A673 (cell line): ENCODE measurements around the gene PKN2. TPM values are rescaled to one million over a fixed set of nuclear protein-coding genes. Genes with fewer than 3 reads are reported as not detected.
A peak's percentile ranks its signal among the peaks of the same experiment; 100 is the strongest.

Experiments
- BruUV-seq: library from RNA; stranded (reverse); fragments of 400-500 nt; replicated peaks from 2 replicates; lab custom pipeline; 2021; lab: Mats Ljungman, UMichigan
- CTCF ChIA-PET: fragments of 300-600 bp; sonication (Branson Sonifier 250); formaldehyde crosslinking; loops from one replicate; lab custom pipeline; 2022; ENCODE audit warnings: antibody characterized with exemption; lab: Charles Lee
- POLR2A ChIA-PET: fragments of 300-600 bp; sonication (Branson Sonifier 250); formaldehyde crosslinking; loops from one replicate; lab custom pipeline; 2022; ENCODE audit warnings: antibody characterized with exemption; ENCODE audit not compliant: low non-redundant PET; lab: Charles Lee
- DNase-seq: peaks from one replicate; pipeline ENCODE4 v3.0.0-alpha.2; 2015; ENCODE audit warnings: low spot score
- H3K27ac ChIP-seq: fragments of 200-600 bp; sonication (generic); 2 replicates; pipeline ENCODE4 v1.5.1; 2016; ENCODE audit warnings: mixed run types, low read depth, mild to moderate bottlenecking, mixed read lengths, antibody characterized with exemption, low read length; ENCODE audit not compliant: poor library complexity, severe bottlenecking
- H3K27me3 ChIP-seq: fragments of 200-600 bp; sonication (generic); replicated peaks from 2 replicates; pipeline ENCODE4 v1.6.1; 2017; ENCODE audit warnings: mixed run types, low read depth, mild to moderate bottlenecking, mixed read lengths, antibody characterized with exemption, low read length; ENCODE audit not compliant: insufficient read depth, poor library complexity
- H3K36me3 ChIP-seq: fragments of 200-600 bp; sonication (generic); 2 replicates; pipeline ENCODE4 v1.6.1; 2016; ENCODE audit warnings: mixed run types, mild to moderate bottlenecking, mixed read lengths, antibody characterized with exemption, low read length; ENCODE audit not compliant: insufficient read depth, poor library complexity, severe bottlenecking
- H3K4me1 ChIP-seq: fragments of 200-600 bp; sonication (generic); 2 replicates; pipeline ENCODE4 v1.6.1; 2017; ENCODE audit warnings: mixed run types, mild to moderate bottlenecking, mixed read lengths, antibody characterized with exemption, low read length; ENCODE audit not compliant: insufficient read depth, poor library complexity, severe bottlenecking
- H3K4me3 ChIP-seq: fragments of 200-600 bp; sonication (generic); 2 replicates; pipeline ENCODE4 v1.5.1; 2016; ENCODE audit warnings: low read depth, mixed run types, mild to moderate bottlenecking, mixed read lengths, low read length; ENCODE audit not compliant: poor library complexity, severe bottlenecking
- H3K9me3 ChIP-seq: fragments of 200-600 bp; sonication (generic); 2 replicates; pipeline ENCODE4 v1.6.1; 2016; ENCODE audit warnings: mixed run types, low read depth, mild to moderate bottlenecking, mixed read lengths, antibody characterized with exemption, low read length; ENCODE audit not compliant: poor library complexity, severe bottlenecking
- EZH2 ChIP-seq: fragments of 200-600 bp; sonication (generic); IDR thresholded peaks from 2 replicates; pipeline ENCODE4 v1.6.1; 2017; ENCODE audit warnings: borderline replicate concordance, low read depth, mild to moderate bottlenecking, mixed read lengths, antibody characterized with exemption, low read length; ENCODE audit not compliant: poor library complexity, severe bottlenecking
- intact Hi-C: fragments of 100-400 bp; cut with micrococcal nuclease; formaldehyde crosslinking; loops from one replicate; pipeline ENCODE4 v1.10.0; 2022; ENCODE audit not compliant: unreplicated experiment
- total RNA-seq: library from RNA; stranded (reverse); gene quantifications from 2 replicates; pipeline ENCODE4 v1.2.3, GENCODE V29; 2021
- TF ChIP-seq, protein P1 (sequence below): fragments of 300-800, 200-600 bp; sonication (generic); conservative IDR thresholded peaks from 2 replicates; pipeline ENCODE4 v1.5.1; 2017; ENCODE audit warnings: low read depth, mild to moderate bottlenecking, antibody characterized with exemption, low read length, moderate library complexity, mixed read lengths

Gene PKN2
- total RNA-seq, 1 experiment from 2014 or later: 55.6 TPM

DNA sequence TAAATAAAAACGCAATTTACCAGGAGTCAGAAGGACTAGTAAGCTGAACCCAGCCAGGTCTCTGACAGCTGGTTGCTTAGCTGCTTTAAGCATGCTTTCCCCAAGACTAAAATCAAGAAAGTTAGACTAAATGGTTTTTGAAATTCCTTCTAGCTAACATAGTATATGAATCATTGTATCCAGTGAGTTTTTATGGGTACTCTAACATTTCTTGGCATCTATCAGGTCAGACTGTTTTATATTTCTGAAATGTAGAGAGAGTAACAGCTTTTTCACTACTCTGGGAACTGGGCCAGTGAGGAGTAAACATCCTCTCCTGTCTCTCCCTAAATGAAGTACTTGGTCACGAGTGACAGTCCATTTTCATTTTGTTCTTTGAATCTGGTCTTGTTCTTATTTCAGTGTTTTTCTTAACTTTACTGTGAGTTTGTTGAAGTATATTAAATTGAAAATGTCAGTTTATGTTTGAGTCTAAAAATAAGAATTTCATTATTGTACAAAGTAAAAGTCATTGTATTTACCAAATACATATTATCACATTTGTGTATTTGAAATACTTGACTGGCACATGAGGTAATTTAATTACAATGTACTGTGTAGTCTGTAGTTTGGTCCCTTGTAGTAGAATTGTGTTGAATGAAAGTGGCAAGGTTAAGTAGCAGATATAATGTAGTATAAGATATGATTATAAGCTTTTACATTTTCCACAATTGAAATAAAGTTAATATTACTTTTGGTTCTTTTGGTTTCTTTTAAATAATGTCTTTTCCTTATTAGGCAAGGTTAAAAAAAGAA is 47.6 kb downstream of the PKN2 start:
- Histone ChIP-seq H3K9me3 (peaks cover 5% of the 10 kb centered on the region), H3K36me3 (no peaks in the 10 kb centered on the region), H3K4me1 (no peaks in the 10 kb centered on the region), H3K27ac (peak overlapping the region; percentile 31), H3K4me3 (no peak overlapping the region), H3K27me3 (no peaks in the 10 kb centered on the region)
- TF ChIP-seq, protein P1, sequence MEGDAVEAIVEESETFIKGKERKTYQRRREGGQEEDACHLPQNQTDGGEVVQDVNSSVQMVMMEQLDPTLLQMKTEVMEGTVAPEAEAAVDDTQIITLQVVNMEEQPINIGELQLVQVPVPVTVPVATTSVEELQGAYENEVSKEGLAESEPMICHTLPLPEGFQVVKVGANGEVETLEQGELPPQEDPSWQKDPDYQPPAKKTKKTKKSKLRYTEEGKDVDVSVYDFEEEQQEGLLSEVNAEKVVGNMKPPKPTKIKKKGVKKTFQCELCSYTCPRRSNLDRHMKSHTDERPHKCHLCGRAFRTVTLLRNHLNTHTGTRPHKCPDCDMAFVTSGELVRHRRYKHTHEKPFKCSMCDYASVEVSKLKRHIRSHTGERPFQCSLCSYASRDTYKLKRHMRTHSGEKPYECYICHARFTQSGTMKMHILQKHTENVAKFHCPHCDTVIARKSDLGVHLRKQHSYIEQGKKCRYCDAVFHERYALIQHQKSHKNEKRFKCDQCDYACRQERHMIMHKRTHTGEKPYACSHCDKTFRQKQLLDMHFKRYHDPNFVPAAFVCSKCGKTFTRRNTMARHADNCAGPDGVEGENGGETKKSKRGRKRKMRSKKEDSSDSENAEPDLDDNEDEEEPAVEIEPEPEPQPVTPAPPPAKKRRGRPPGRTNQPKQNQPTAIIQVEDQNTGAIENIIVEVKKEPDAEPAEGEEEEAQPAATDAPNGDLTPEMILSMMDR: no peak
- no peak for TF ChIP-seq EZH2
- peak; percentile 53 for DNase-seq
- CTCF ChIA-PET: no interaction called here
- POLR2A ChIA-PET: interaction anchor here (0.5 kb wide), 1 partner anchor 324 kb away, joined by 3 read pairs; no protein-coding TSS in a partner anchor
- intact Hi-C loops: no loop called here
- no TSS peak for BruUV-seq

DNA sequence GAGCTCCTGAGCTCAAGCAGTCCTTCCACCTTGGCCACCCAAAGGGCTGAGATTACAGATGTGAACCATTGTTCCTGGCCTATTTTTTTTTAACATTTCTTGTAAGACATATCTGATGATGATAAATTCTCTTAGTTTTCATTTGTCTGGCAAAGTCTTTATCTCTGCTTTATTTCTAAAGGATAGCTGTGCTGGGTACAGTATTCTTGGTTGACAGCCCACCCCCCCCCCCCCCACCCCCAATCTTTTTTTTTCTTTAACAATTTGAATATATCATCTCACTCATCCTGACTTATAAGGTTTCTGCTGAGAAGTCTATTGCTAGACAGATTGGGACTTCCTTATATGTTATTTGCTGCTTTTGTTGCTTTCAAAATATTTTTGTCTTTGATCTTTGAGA is 51.3 kb downstream of the PKN2 start:
- TF ChIP-seq EZH2: no peak
- TF ChIP-seq, protein P1: no peak
- no peaks in the 10 kb centered on the region for H3K27me3 ChIP-seq
- CTCF ChIA-PET: no interaction called here
- H3K36me3 ChIP-seq: no peaks in the 10 kb centered on the region
- H3K4me3 ChIP-seq: no peak overlapping the region
- H3K9me3 ChIP-seq: peaks cover 5% of the 10 kb centered on the region
- no peak overlapping the region for H3K27ac ChIP-seq
- intact Hi-C loops: loop anchor here (5.0 kb wide), 1 partner anchor 142 kb away; no protein-coding TSS in a partner anchor
- H3K4me1 ChIP-seq: no peaks in the 10 kb centered on the region
- BruUV-seq: no TSS peak
- POLR2A ChIA-PET: no interaction called here
- DNase-seq: no peak

DNA sequence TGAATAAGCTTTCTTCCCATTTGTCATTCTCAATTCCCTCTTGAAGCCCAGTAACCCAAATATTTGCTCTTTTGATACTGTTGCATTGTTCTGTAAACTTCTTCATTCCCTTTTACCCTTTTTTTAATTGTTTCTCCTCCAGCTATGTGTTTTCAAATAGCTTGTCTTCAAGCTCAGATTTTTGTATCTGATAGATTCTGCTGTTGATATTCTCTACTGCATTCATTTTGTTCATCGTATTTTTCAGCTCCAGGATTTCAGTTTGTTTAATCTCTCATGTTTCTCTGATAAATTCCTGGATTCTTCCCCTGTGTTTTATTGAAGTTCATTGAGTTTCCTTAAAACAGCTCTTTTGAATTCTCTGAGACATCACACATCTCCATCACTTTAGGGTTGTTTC is 51.8 kb downstream of the PKN2 start:
- Histone ChIP-seq H3K4me1 (no peaks in the 10 kb centered on the region), H3K4me3 (no peak overlapping the region), H3K27me3 (no peaks in the 10 kb centered on the region), H3K9me3 (peaks cover 5% of the 10 kb centered on the region), H3K36me3 (no peaks in the 10 kb centered on the region), H3K27ac (no peak overlapping the region)
- BruUV-seq: no TSS peak
- intact Hi-C loops: loop anchor here (5.0 kb wide), 1 partner anchor 141 kb away; no protein-coding TSS in a partner anchor
- ChIA-PET POLR2A (no interaction called here), CTCF (no interaction called here)
- TF ChIP-seq, protein P1: no peak
- TF ChIP-seq EZH2: no peak
- no peak for DNase-seq
